K562 (cell line): ENCODE measurements around the gene TSC22D1.

Experiments
- ERF ChIP-seq: fragments of 450-650 bp; formaldehyde crosslinking; IDR thresholded peaks from 2 replicates; pipeline ENCODE4 v1.4.0; 2020; ENCODE audit warnings: mild to moderate bottlenecking, mixed read lengths
- TRIM28 ChIP-seq: fragments of 450-650 bp; IDR thresholded peaks from 2 replicates; pipeline ENCODE4 v1.6.1; 2017
- TF ChIP-seq, protein P1 (sequence below): fragments of 200-800 bp; sonication (Bioruptor generic); IDR thresholded peaks from 2 replicates; pipeline ENCODE4 v1.6.1; 2017; ENCODE audit warnings: missing genetic modification characterization, missing compliant biosample characterization

DNA sequence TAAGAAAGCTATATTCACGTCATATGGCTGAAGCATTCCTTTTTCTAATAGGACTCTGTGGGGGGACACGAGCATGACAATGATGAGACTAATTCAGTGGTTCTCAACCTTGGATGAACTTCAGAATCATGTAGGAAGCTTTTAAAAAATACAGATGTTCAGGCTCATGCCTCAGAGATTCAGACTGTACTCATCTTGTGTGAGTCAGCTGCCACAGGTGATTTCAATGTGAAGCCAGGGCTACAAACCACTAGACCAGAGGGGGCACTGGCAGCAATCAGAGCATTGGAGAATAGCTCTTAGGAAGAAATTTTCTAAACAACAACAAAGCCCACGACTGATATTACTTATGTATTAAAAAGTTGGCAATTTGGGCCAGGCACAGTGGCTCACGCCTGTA, 110.8 kb downstream of the TSC22D1 start:
- TF ChIP-seq, protein P1, sequence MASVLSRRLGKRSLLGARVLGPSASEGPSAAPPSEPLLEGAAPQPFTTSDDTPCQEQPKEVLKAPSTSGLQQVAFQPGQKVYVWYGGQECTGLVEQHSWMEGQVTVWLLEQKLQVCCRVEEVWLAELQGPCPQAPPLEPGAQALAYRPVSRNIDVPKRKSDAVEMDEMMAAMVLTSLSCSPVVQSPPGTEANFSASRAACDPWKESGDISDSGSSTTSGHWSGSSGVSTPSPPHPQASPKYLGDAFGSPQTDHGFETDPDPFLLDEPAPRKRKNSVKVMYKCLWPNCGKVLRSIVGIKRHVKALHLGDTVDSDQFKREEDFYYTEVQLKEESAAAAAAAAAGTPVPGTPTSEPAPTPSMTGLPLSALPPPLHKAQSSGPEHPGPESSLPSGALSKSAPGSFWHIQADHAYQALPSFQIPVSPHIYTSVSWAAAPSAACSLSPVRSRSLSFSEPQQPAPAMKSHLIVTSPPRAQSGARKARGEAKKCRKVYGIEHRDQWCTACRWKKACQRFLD (CRISPR knock-in tag), result no peak
- no peak for TF ChIP-seq TRIM28
- TF ChIP-seq ERF, result no peak
